ENCODE data around the gene ATMIN.

- TF ChIP-seq, protein P1, sequence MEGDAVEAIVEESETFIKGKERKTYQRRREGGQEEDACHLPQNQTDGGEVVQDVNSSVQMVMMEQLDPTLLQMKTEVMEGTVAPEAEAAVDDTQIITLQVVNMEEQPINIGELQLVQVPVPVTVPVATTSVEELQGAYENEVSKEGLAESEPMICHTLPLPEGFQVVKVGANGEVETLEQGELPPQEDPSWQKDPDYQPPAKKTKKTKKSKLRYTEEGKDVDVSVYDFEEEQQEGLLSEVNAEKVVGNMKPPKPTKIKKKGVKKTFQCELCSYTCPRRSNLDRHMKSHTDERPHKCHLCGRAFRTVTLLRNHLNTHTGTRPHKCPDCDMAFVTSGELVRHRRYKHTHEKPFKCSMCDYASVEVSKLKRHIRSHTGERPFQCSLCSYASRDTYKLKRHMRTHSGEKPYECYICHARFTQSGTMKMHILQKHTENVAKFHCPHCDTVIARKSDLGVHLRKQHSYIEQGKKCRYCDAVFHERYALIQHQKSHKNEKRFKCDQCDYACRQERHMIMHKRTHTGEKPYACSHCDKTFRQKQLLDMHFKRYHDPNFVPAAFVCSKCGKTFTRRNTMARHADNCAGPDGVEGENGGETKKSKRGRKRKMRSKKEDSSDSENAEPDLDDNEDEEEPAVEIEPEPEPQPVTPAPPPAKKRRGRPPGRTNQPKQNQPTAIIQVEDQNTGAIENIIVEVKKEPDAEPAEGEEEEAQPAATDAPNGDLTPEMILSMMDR (conservative IDR thresholded peaks at IDR 0.05 in 1 of 2, IDR thresholded peaks at IDR 0.05 in 1 of 2; ENCODE audit: low read depth in 1 of 2, low read length in 2 of 2) = peak; percentile 66 to 90
- no peak for TF ChIP-seq EZH2 (IDR thresholded peaks at IDR 0.05; ENCODE audit: low read length, missing control alignments)
Observed at GRCh38 chr16:81035398-81035974, at the start of gene ATMIN.
